ENCODE results near the gene NRIP1.

DNA sequence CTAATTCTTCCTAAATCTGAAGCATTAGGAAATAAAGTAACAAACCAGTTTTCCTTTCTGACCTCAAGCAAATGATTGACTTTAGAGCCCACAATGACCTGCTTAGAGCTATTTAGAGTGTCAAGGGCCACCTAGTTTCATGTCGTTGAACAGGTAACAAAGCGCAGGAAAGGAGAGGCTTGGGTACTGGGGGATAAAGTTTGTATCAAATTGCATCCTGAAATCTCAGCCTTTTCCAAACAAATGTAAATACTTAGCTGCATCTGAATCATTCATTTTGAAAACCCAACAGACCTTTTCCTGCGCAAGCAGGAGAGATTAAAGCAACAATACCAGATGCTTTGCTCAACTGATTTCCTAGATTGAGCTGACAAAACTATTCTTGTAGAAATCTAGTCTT, 121.2 kb downstream of the NRIP1 start:
- TF ChIP-seq POLR2AphosphoS5 (IDR thresholded peaks at IDR 0.05; ENCODE audit: low read depth, low read length) (no peak), POLR2A (IDR thresholded peaks at IDR 0.05; ENCODE audit: low read depth, low read length) (no peak)

Data from GM12892 (cell line).